Astrocyte (in vitro differentiated cells and primary cell): ENCODE measurements around the gene SLC4A7. TPM values are rescaled to one million over a fixed set of nuclear protein-coding genes. Genes with fewer than 3 reads are reported as not detected.
"Not testable (repeated sequence)": the region's sequence is repeated elsewhere in the genome, so short reads cannot be mapped to it uniquely, and the experiment has no call there.

Experiments
- DNase-seq: peaks from one replicate; pipeline ENCODE4 v3.0.0-alpha.2; 2010; ENCODE audit warnings: low read depth
- FAIRE-seq: peaks from 2 replicates; lab custom pipeline; 2011; peaks lifted over from hg19 to GRCh38; lab: Jason Lieb, UNC
- H2AFZ ChIP-seq: 2 replicates; pipeline ENCODE4 v1.6.0; 2012; ENCODE audit warnings: low read depth, low read length, inconsistent platforms
- H3K27ac ChIP-seq: 2 replicates; pipeline ENCODE4 v1.5.1; 2011; ENCODE audit warnings: low read depth, low read length, inconsistent platforms
- H3K27me3 ChIP-seq: 2 replicates; pipeline ENCODE4 v1.6.0; 2011; ENCODE audit warnings: low read length, inconsistent platforms; ENCODE audit not compliant: insufficient read depth
- H3K36me3 ChIP-seq: 2 replicates; pipeline ENCODE4 v1.5.1; 2011; ENCODE audit warnings: low read length, inconsistent platforms; ENCODE audit not compliant: insufficient read depth
- H3K4me1 ChIP-seq: 2 replicates; pipeline ENCODE4 v1.5.1; 2011; ENCODE audit warnings: low read length, inconsistent platforms; ENCODE audit not compliant: insufficient read depth
- H3K4me2 ChIP-seq: 2 replicates; pipeline ENCODE4 v1.6.0; 2012; ENCODE audit warnings: low read length, inconsistent platforms
- H3K4me3 ChIP-seq: 2 replicates; pipeline ENCODE4 v1.5.1; 2011; ENCODE audit warnings: low read depth, mild to moderate bottlenecking, low read length, inconsistent platforms; ENCODE audit not compliant: insufficient read depth
- H3K79me2 ChIP-seq: 2 replicates; pipeline ENCODE4 v1.6.0; 2012; ENCODE audit warnings: mild to moderate bottlenecking, low read length, inconsistent platforms; ENCODE audit not compliant: insufficient read depth
- H3K9ac ChIP-seq: 2 replicates; pipeline ENCODE4 v1.6.0; 2012; ENCODE audit warnings: mild to moderate bottlenecking, low read length, inconsistent platforms
- H3K9me3 ChIP-seq: 2 replicates; pipeline ENCODE4 v1.5.1; 2012; ENCODE audit warnings: low read depth, mild to moderate bottlenecking, low read length, inconsistent platforms; ENCODE audit not compliant: insufficient read depth
- H4K20me1 ChIP-seq: 2 replicates; pipeline ENCODE4 v1.6.0; 2012; ENCODE audit warnings: low read length, inconsistent platforms; ENCODE audit not compliant: insufficient read depth
- H3K27ac Mint-ChIP-seq: one replicate; pipeline ENCODE4 v1.8.0; 2021; ENCODE audit warnings: mild to moderate bottlenecking, mixed read lengths; ENCODE audit not compliant: unreplicated experiment
- H3K27me3 Mint-ChIP-seq: one replicate; pipeline ENCODE4 v1.8.0; 2021; ENCODE audit warnings: low read depth, mixed read lengths; ENCODE audit not compliant: unreplicated experiment
- H3K36me3 Mint-ChIP-seq: one replicate; pipeline ENCODE4 v1.8.0; 2021; ENCODE audit warnings: low read depth, mixed read lengths; ENCODE audit not compliant: unreplicated experiment
- H3K4me1 Mint-ChIP-seq: one replicate; pipeline ENCODE4 v1.8.0; 2021; ENCODE audit warnings: low read depth, mixed read lengths; ENCODE audit not compliant: unreplicated experiment
- H3K4me3 Mint-ChIP-seq: one replicate; pipeline ENCODE4 v1.8.0; 2021; ENCODE audit warnings: mild to moderate bottlenecking, moderate library complexity, mixed read lengths; ENCODE audit not compliant: unreplicated experiment
- H3K9me3 Mint-ChIP-seq: one replicate; pipeline ENCODE4 v1.8.0; 2021; ENCODE audit warnings: mild to moderate bottlenecking, mixed read lengths; ENCODE audit not compliant: unreplicated experiment
- CTCF ChIP-seq: IDR thresholded peaks from 2 replicates; pipeline ENCODE4 v1.5.1; 2011; ENCODE audit warnings: low read depth, mild to moderate bottlenecking, inconsistent platforms, low read length, moderate library complexity; ENCODE audit not compliant: insufficient read depth
- EZH2 ChIP-seq: IDR thresholded peaks from 2 replicates; pipeline ENCODE4 v1.6.1; 2012; ENCODE audit warnings: mild to moderate bottlenecking, low read length, inconsistent platforms; ENCODE audit not compliant: insufficient read depth
- total RNA-seq: library from RNA; stranded (reverse); gene quantifications from 2 replicates; pipeline ENCODE4 v1.2.1, GENCODE V29; 2021

SLC4A7 gene
- total RNA-seq, 1 donor from 2014 or later, result 68.7 TPM

- no peak overlapping the region for H3K27ac Mint-ChIP-seq
- H3K4me1 ChIP-seq, result no peaks in the 10 kb centered on the region
- H3K27ac ChIP-seq, result no peak overlapping the region
- no peak overlapping the region for H3K9ac ChIP-seq
- no peak overlapping the region for H3K4me2 ChIP-seq
- H3K4me3 ChIP-seq, result no peak overlapping the region
- H3K4me1 Mint-ChIP-seq, result peaks cover 5% of the 10 kb centered on the region
- TF ChIP-seq EZH2 (no peak), CTCF (no peak)
- FAIRE-seq, result no peak
- H3K36me3 ChIP-seq, result peaks cover 3% of the 10 kb centered on the region
- no peak for DNase-seq
- H3K9me3 Mint-ChIP-seq, result peaks cover 7% of the 10 kb centered on the region
- H4K20me1 ChIP-seq, result no peaks in the 10 kb centered on the region
- H3K9me3 ChIP-seq, result no peaks in the 10 kb centered on the region
- H3K27me3 ChIP-seq, result no peaks in the 10 kb centered on the region
- H2AFZ ChIP-seq, result no peak overlapping the region
- H3K79me2 ChIP-seq, result no peaks in the 10 kb centered on the region
- no peak overlapping the region for H3K4me3 Mint-ChIP-seq
- peaks cover 4% of the 10 kb centered on the region for H3K36me3 Mint-ChIP-seq
- no peaks in the 10 kb centered on the region for H3K27me3 Mint-ChIP-seq
These were observed 143.7 kb downstream of the SLC4A7 start for GRCh38 chr3:27340534-27340933.

- H3K36me3 Mint-ChIP-seq, result peaks cover 4% of the 10 kb centered on the region
- TF ChIP-seq EZH2 (no peak), CTCF (no peak)
- Histone ChIP-seq H2AFZ (no peak overlapping the region), H3K9ac (no peak overlapping the region), H4K20me1 (no peaks in the 10 kb centered on the region), H3K27ac (no peak overlapping the region), H3K4me1 (no peaks in the 10 kb centered on the region), H3K4me2 (no peak overlapping the region), H3K36me3 (no peaks in the 10 kb centered on the region), H3K27me3 (no peaks in the 10 kb centered on the region), H3K4me3 (no peak overlapping the region), H3K9me3 (no peaks in the 10 kb centered on the region), H3K79me2 (no peaks in the 10 kb centered on the region)
- FAIRE-seq, result no peak
- DNase-seq, result no peak
- peaks cover 7% of the 10 kb centered on the region for H3K9me3 Mint-ChIP-seq
- no peak overlapping the region for H3K4me3 Mint-ChIP-seq
- no peaks in the 10 kb centered on the region for H3K27me3 Mint-ChIP-seq
- H3K27ac Mint-ChIP-seq, result no peak overlapping the region
- H3K4me1 Mint-ChIP-seq, result no peaks in the 10 kb centered on the region
These were observed 148.6 kb downstream of the SLC4A7 start for GRCh38 chr3:27335571-27335970.

GRCh38 chr3:27333843-27334242 is 150.3 kb downstream of the SLC4A7 start:
- no peak overlapping the region for H3K4me2 ChIP-seq
- no peaks in the 10 kb centered on the region for H3K27me3 Mint-ChIP-seq
- H3K4me1 ChIP-seq, result no peaks in the 10 kb centered on the region
- H3K4me3 ChIP-seq, result no peak overlapping the region
- peaks cover 10% of the 10 kb centered on the region for H3K36me3 Mint-ChIP-seq
- no peak overlapping the region for H2AFZ ChIP-seq
- H3K9ac ChIP-seq, result no peak overlapping the region
- TF ChIP-seq CTCF, result no peak
- TF ChIP-seq EZH2, result no peak
- no peaks in the 10 kb centered on the region for H4K20me1 ChIP-seq
- no peak overlapping the region for H3K27ac ChIP-seq
- H3K4me3 Mint-ChIP-seq, result no peak overlapping the region
- no peaks in the 10 kb centered on the region for H3K4me1 Mint-ChIP-seq
- FAIRE-seq (no peak), DNase-seq (no peak)
- peaks cover 11% of the 10 kb centered on the region for H3K9me3 Mint-ChIP-seq
- H3K79me2 ChIP-seq, result no peaks in the 10 kb centered on the region
- no peaks in the 10 kb centered on the region for H3K27me3 ChIP-seq
- no peaks in the 10 kb centered on the region for H3K9me3 ChIP-seq
- H3K27ac Mint-ChIP-seq, result no peak overlapping the region
- H3K36me3 ChIP-seq, result peaks cover 2% of the 10 kb centered on the region

- H3K27me3 Mint-ChIP-seq, H4K20me1 ChIP-seq, H3K27ac ChIP-seq, H3K9me3 ChIP-seq, H3K4me3 Mint-ChIP-seq, FAIRE-seq, H3K4me3 ChIP-seq, H3K36me3 ChIP-seq, H3K9me3 Mint-ChIP-seq, H3K27ac Mint-ChIP-seq, H2AFZ ChIP-seq, H3K27me3 ChIP-seq, H3K9ac ChIP-seq, H3K4me2 ChIP-seq, DNase-seq, H3K79me2 ChIP-seq, H3K36me3 Mint-ChIP-seq: not testable (repeated sequence)
- peaks cover 25% of the 10 kb centered on the region for H3K4me1 ChIP-seq
- peaks cover 16% of the 10 kb centered on the region for H3K4me1 Mint-ChIP-seq
These were observed 155.0 kb downstream of the SLC4A7 start for GRCh38 chr3:27328982-27329762.
